HG03039 (cell line): Measurements from ENCODE around the gene CACNG8.
"Not testable (repeated sequence)": the region's sequence is repeated elsewhere in the genome, so short reads cannot be mapped to it uniquely, and the experiment has no call there.

Source experiments
- ATAC-seq: cut with Tn5 transposase; IDR thresholded peaks from one replicate; pipeline ENCODE4 v1.9.1; 2021; ENCODE audit warnings: mild to moderate bottlenecking, moderate library complexity; ENCODE audit not compliant: unreplicated experiment

CACNG8 gene

GRCh38 chr19:53962887-53963431, at the start of gene CACNG8:
Gene CACNG8 (plus strand): TSS chr19:53962937.
- ATAC-seq: no peak

DNA sequence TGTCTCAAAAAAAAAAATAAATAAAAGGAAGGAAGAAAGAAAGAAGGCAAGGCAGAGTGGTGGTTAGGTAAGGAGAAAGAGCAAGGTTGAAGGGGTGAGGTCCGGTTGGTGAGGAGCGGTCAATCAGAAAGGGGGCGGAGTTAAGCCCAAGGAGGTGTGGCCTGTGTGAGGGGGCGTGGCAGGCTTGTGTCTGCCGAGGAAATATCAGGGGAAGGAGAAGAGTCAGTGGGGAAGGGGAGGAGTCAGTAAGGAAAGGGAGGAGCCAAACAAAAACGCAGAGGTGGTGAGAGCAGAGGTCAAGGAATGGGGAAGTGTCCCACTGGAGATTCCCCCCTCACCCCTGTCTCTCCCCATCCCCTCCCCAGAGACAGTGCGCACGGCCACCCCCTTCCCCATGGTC, 47.7 kb upstream of the CACNG8 start:
- no peak for ATAC-seq

DNA sequence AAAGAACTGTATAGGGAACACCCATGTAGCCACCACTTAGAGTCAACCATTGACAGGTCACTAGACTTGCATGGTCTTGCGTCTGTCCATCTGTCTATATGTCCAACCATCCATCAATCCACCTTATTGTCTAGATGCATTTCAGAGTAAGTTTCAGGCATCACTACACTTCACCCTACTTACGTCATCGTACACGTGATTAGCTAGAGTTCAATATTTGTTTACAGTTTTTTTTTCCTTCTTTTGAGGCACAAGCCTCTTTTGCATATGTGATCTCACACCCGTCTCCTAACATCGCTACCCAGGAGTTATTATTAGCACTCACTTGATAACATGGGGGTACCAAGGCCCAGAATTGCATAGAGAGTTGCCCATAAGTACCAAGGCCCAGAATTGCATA, 46.7 kb upstream of the CACNG8 start:
- no peak for ATAC-seq

DNA sequence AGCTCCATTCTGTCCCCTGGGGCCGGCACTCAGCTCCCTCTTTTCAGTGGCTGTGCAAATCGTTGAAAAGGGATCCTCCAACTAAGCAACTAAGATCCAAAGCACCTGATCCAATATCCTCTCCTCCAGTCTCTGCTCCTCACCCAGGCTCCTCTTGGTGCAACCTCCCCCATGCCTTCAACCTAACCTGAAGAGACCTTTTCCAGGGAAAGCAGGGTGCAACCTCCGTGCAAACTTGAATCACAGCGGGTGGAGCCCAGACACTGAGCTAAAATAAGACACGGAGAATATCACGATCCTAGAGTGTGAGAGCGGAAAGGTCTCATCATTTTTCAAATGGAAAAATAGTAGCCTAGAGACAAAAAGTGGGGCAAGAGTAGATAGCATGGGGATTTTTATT, 45.4 kb upstream of the CACNG8 start:
- ATAC-seq: no peak

- no peak for ATAC-seq
These were observed 35.0 kb upstream of the CACNG8 start for GRCh38 chr19:53927739-53928138.

GRCh38 chr19:53936029-53936428, 26.7 kb upstream of the CACNG8 start:
- no peak for ATAC-seq

GRCh38 chr19:53942001-53942786, 20.5 kb upstream of the CACNG8 start:
- no peak for ATAC-seq

- ATAC-seq: no peak
These were observed 18.3 kb upstream of the CACNG8 start for GRCh38 chr19:53944416-53944815.

GRCh38 chr19:53944933-53945332, 17.8 kb upstream of the CACNG8 start:
- ATAC-seq: no peak

DNA sequence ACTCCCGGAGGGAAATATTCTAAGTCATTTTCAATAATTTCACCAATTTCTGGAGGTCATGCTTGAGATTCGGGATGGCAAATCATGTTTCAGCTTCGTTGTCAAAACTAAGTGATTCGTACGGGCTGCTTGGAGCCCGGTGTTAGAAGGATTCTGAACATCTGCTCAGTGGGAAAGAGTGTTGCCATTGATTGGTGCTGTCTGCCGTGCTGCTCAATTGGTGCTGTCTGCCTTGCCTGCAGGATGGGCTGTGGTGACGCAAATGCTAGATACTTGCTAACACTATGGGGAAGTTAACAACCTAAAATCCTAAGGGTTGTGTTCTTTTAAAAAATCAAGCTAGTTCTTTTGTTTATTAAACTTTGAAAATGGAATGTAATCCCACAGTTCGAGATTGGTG, 17.3 kb upstream of the CACNG8 start:
- ATAC-seq: no peak

DNA sequence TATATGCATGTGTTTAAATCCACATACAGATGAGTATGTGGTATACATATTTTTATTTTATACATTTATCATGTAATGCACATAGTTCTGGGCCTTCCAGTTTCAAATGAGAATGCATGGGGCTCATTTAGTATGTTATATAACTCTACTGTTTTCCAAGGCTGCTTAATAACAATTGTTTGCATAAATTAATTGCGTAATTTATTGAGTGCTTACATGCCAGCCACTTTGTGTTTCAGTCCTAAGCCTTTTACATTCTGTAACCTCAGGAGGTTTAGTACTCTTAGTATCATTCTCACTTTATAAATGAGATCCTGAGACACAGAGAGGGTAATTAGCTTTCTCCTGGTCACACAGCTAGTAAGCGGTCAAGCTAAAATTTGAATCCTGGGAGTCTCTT, 16.7 kb upstream of the CACNG8 start:
- ATAC-seq: no peak

DNA sequence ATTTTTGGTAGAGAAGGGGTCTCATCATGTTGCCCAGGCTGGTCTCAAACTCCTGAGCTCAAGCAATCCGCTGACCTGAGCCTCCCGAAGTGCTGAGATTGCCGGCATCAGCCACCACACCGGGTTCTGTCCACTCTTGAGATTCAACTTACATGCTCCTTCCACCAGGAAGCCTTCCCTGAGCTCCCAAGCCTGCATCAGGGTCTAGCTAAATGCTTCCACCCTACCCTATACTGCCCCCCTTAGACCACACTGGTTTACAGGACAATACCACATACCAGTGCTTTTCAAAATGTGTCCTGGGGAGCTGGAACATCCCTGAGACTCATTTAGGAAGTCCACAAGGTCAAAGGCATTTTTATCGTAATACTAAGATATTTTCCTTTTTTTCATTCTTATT, 15.1 kb upstream of the CACNG8 start:
- ATAC-seq: no peak

- ATAC-seq: not testable (repeated sequence)
These were observed 14.1 kb upstream of the CACNG8 start for GRCh38 chr19:53948611-53949010.

- ATAC-seq: no peak
These were observed 11.3 kb upstream of the CACNG8 start for GRCh38 chr19:53951436-53951835.

DNA sequence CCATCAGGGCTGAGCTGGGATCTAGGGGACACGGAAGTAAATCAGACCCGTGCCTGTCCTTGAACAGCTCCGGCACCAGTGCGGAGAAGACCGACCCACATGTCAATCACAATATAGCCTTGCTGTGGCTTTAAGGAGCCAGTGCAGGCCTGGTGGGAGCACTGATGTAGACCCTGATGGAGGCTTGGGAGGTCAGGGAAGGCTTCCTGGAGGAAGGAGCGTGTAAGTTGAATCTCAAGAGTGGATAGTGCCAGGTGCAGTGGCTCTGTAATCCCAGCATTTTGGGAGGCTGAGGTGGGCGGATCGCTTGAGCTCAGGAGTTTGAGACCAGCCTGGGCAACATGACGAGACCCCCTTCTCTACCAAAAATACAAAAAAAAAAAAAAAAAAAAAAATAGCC, 10.8 kb upstream of the CACNG8 start:
- ATAC-seq: no peak

GRCh38 chr19:53953383-53953782, 9.4 kb upstream of the CACNG8 start:
- ATAC-seq: no peak

GRCh38 chr19:53957448-53958167, 5.1 kb upstream of the CACNG8 start:
- no peak for ATAC-seq

- no peak for ATAC-seq
These were observed 4.6 kb upstream of the CACNG8 start for GRCh38 chr19:53958168-53958571.

DNA sequence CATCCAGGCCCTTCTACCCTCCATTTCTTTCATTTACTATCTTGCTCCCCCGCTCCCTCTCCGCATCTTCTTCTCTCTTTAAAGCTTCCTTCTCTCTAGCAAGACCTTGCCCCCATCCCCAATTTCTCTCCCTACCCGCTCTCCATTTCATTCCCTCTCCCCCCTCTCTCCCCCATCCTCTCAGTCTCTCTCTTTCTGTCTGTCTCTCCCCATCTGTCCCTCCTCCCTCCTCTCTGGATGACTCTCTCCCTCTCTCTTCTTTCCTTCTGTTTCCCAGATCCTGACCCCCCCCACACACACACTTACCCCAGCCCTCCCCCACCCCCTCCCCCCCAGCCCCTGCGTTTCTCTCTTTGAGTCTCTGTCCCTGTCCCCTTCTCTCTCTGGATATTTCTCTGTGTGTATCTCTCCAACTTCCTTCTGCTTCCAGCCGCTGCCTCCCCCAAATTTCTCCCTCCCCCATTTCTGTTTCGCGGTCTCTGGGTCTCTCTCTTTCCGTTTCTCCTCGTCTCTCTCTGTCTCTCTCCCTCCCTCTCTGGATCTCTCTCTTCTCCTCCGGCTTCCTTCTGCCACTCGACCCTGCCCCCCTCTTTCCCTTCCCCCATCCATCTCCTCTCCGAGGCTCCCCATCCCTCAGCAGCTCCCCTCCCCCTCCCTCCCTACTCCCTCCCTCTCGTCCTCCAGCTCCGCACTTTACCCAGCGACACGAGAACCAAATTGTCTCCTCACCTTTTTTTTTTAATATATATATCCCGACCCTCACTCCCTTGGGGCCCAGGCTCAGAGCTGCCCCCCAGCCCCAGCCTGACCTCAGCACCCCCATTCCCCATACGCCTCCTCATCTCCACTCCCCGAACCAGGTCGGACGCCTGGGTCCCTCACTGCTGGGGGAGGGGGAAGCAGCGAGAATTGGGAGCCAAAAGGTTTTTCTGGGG, 3.6 kb upstream of the CACNG8 start:
- ATAC-seq: no peak

DNA sequence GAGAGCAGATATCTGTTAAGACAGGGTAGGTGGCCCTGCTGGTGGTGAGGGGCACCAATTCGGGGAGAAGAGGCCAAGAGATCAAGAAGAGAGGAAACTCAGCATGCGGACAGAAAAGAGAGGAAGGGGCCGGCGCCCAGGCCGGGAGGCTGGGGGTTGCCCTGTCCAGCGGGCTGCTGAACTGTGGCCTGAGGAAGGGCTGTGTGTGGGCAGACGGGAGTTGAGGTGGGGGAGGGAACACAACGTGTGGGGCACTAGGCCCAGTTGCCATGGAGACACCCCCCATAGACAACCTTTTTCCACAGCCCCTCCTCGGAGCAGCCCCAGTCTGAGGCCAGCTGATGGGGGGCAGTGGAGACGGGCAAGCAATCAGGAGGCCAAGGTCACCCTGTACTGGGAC, 2.5 kb upstream of the CACNG8 start:
- no peak for ATAC-seq

DNA sequence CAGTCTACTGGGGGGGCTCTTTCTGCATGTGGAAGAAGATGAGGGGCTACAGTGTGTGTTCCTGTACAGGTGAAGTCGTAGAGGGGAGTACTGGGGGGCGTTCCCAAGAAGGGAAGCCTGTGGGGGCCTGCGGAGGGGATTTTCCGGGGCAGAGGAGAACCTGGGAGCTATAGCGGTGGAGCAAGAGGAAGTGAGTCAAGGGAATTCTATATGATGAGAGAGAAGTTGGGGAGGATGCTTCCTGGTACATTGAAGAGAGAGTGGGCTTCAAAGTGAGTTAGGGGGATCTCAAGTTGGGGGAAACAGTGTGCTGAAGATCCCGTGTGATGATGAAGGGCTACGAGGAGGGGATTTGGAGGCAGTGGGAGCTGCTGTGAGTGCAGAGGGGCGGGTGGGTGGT, 1.9 kb upstream of the CACNG8 start:
- ATAC-seq: no peak
